Caki2 (cell line): ENCODE results near the gene PRH2. TPM values are rescaled to one million over a fixed set of nuclear protein-coding genes. Genes with fewer than 3 reads are reported as not detected.

Experiments
- DNase-seq: peaks from one replicate; pipeline ENCODE4 v3.0.0-alpha.2; 2015; ENCODE audit warnings: low read depth
- in situ Hi-C: cut with HindIII; loops from 2 replicates; pipeline ENCODE4 v1.10.0; 2016; ENCODE audit warnings: low sequenced_read_pairs, low pct_unique_long_range_greater_than_20kb, mixed read lengths
- total RNA-seq: library from RNA; depleted of rRNA; stranded (reverse); fragments of >200 nt; shearing (Covaris generic); gene quantifications from 2 replicates; pipeline ENCODE4 v1.2.3, GENCODE V29; 2014; ENCODE audit warnings: low replicate concordance; rRNA removed

PRH2 gene
- total RNA-seq, 1 experiment from 2014 or later: not detected

- in situ Hi-C loops: no loop called here
- no peak for DNase-seq
Observed at GRCh38 chr12:10952645-10953044, 23.6 kb downstream of the PRH2 start.

GRCh38 chr12:10956085-10956484, 27.0 kb downstream of the PRH2 start:
- DNase-seq: no peak
- in situ Hi-C loops: no loop called here

- in situ Hi-C loops: no loop called here
- no peak for DNase-seq
Observed at GRCh38 chr12:10957741-10958140, 28.7 kb downstream of the PRH2 start.

- DNase-seq: no peak
- in situ Hi-C loops: no loop called here
Observed at GRCh38 chr12:10959804-10960203, 30.8 kb downstream of the PRH2 start.

- in situ Hi-C loops: no loop called here
- DNase-seq: no peak
Observed at GRCh38 chr12:10960211-10960610, 31.2 kb downstream of the PRH2 start.

GRCh38 chr12:10965476-10965875, 36.4 kb downstream of the PRH2 start:
- in situ Hi-C loops: no loop called here
- DNase-seq: no peak

GRCh38 chr12:10966314-10966713, 37.3 kb downstream of the PRH2 start:
- DNase-seq: no peak
- in situ Hi-C loops: no loop called here

GRCh38 chr12:10967409-10967808, 38.4 kb downstream of the PRH2 start:
- in situ Hi-C loops: no loop called here
- no peak for DNase-seq

- no peak for DNase-seq
- in situ Hi-C loops: no loop called here
Observed at GRCh38 chr12:10968765-10969456, 39.9 kb downstream of the PRH2 start.

- no peak for DNase-seq
- in situ Hi-C loops: no loop called here
Observed at GRCh38 chr12:10974965-10975364, 45.9 kb downstream of the PRH2 start.

- DNase-seq: no peak
- in situ Hi-C loops: no loop called here
Observed at GRCh38 chr12:10982244-10982643, 53.2 kb downstream of the PRH2 start.

Other genes starting within 250 kb of the PRH2 start
- 259 and 280 TPM in 2 replicates for gene YBX3, start 205.9 kb upstream of the PRH2 start, total RNA-seq
- gene TAS2R7, start 126.6 kb upstream of the PRH2 start, total RNA-seq: not detected in 2 replicates
- gene TAS2R8, start 122.0 kb upstream of the PRH2 start, total RNA-seq: not detected in 2 replicates
- not detected in 2 replicates for gene TAS2R9, start 119.1 kb upstream of the PRH2 start, total RNA-seq
- gene TAS2R10, start 102.9 kb upstream of the PRH2 start, total RNA-seq: not detected in 2 replicates
- gene PRR4, start 79.8 kb upstream of the PRH2 start, total RNA-seq: not detected in 2 replicates
- 0.27 and 16.2 TPM in 2 replicates for gene PRH1, start 45.0 kb upstream of the PRH2 start, total RNA-seq
- not detected in 2 replicates for gene TAS2R13, start 19.7 kb upstream of the PRH2 start, total RNA-seq
- not detected in 2 replicates for gene TAS2R14, start 10.0 kb downstream of the PRH2 start, total RNA-seq
- not detected in 2 replicates for gene TAS2R50, start 57.7 kb downstream of the PRH2 start, total RNA-seq
- not detected in 2 replicates for gene TAS2R20, start 69.1 kb downstream of the PRH2 start, total RNA-seq
- gene TAS2R19, start 93.4 kb downstream of the PRH2 start, total RNA-seq: not detected in 2 replicates
- 0.37 TPM in 1 of 2 replicates, not detected in the other for gene TAS2R31, start 102.2 kb downstream of the PRH2 start, total RNA-seq
- not detected in 2 replicates for gene TAS2R46, start 133.1 kb downstream of the PRH2 start, total RNA-seq
- gene TAS2R43, start 163.1 kb downstream of the PRH2 start, total RNA-seq: not detected in 2 replicates
- not detected in 2 replicates for gene TAS2R30, start 205.4 kb downstream of the PRH2 start, total RNA-seq
- 7.4 and 10.2 TPM in 2 replicates for gene SMIM10L1, start 242.0 kb downstream of the PRH2 start, total RNA-seq